Activated CD4-positive, alpha-beta T cell treated with anti-CD3 and anti-CD28 coated beads for 48 hours (primary cell): ENCODE measurements around the gene PRELID2.

ENCODE experiments used
- DNase-seq: peaks from one replicate; pipeline ENCODE4 v3.0.0-alpha.2; 2020

The PRELID2 gene

DNA sequence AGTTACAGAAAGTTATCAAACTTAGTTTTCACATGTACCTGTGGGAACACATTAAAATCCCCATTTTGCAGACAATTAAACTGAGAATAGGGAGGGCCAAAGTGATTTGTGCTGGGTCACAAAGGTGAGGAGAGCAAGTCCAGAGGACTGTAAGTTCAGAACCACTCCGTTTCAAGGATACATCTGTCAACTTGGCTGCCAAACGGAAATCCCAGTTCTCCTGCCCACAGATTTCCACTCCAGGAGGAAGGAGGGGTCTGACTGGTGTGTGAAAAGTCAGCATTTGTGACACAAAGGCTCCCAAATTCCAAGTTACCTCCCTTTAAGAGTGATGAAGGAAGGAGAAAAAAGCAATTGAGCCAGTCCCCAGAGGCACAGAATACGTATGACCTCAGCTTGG, 42.3 kb downstream of the PRELID2 start:
- DNase-seq, result no peak

DNA sequence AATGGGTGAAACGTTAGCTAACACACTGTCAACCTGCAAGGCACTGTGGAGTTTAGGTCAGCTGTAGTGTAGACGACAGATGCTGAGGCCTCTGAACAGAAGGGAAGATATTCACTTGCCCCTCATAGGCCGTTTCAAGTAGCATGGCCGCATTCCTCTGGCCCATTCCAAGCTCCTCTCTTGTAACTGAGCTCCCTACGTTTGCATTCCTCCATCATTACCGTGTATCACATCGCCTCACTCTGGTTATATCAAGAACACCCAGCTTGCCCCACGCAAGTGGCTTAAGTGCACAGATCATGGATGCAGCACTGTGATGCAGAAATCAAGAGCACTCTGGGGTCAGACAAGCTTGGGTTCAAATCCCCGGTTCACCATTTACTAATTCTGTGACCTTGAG, 43.3 kb downstream of the PRELID2 start:
- DNase-seq, result no peak

DNA sequence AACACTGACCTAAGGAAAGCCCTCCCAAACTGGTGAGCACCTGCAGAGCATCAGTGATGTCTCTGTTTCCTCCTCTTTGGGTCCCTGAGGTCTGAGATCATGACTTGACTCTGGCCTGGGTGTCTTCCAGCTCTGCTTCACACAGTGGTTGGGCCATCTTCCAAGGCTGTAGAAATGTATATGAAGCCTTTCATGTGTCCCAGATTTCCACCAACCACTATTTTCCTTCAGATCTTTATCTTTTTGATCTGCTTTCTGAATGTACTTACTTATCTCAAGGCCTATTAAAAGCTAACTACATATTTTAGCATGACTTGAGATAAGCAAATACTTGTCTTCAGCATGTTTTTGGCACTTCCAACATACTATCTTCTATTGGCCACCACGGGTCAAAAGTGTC, 47.1 kb downstream of the PRELID2 start:
- DNase-seq, result no peak

DNA sequence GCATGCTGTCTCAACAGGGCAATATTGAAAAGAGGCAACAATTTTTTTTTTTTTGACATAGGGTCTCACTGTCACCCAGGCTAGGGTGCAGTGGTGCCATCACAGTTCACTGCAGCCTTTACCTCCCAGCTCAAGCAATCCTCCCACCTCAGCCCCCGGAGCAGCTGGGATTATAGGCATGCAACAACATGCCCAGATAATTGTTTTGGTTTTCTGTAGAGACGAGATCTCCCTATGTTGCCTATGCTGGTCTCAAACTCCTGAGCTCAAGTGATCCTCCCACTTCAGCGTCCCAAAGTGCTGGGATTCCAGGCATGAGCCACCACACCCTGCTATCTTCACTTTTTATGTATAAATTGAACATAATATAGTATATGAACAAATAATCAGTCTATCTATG, 47.6 kb downstream of the PRELID2 start:
- DNase-seq, result no peak

DNA sequence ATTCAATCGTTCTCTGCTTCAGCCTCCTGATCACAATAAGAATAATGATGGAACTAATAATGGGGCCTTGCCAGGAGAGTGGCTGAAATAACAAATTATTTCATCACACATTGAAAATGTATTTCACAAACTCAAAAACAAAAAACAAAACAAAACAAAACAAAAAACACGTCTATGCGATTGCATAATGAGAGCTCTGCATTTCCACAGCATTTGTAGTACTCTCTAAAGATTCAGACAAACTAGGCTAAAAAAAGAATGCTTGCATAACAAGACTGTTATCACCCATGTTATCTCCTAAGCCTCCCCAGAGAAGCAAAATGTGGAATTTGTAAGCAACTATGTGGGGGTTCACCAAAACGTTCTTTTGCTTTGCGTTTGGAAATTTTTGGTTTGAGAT, 48.1 kb downstream of the PRELID2 start:
- no peak for DNase-seq

DNA sequence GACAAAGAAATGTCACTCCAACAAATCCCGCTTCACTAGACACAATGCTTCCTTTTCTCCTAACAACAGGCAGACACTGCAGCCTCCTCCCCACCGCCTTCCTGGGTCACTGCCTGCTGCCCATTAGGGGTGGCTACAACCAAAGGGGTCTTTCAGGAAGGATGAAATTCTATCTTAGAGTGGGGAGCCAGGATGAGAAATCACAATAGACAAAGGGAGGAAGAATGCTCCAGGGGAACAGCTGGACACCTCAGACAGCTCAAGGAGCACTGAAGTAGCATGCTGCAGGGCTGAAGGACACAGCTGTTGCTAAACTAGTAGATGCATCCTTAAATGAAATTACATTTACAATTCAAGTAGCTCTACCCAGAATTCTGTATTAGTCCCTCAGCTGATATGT, 54.2 kb downstream of the PRELID2 start:
- no peak for DNase-seq

DNA sequence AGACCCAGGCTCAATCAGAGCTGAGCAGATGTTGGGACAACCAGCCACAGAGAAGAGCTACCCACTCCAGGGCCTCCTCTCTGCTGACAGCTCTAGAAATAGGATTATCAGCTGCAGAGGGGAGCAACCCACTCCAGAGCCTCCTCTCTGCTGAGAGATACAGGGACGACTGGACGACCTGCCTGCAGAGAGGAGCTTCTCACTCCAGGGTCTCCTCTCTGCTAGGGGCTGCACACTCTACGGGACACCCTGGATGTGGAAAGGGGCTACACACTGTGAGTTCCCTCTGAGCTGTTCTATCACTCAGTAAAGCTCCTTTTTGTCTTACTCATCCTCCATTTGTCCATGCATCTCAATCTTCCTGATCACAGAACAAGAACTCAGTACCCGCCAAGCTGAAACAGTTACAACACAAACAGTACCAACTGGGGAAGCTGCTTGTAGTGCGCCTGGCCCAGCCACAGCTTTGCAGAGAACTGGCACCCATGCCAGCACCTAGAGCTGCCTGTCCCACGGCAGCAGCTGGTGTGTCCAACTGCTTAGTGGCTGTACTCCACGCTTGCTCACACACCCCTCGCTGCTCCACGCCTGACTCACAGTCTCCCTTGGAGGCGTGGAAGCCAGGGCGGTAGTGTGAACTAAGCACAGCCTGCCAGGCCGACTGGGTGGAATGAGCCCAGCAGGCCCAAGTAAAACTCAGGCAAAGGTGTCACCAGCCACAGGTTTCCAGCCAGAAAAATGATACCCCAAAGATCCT, 56.8 kb downstream of the PRELID2 start:
- no peak for DNase-seq

DNA sequence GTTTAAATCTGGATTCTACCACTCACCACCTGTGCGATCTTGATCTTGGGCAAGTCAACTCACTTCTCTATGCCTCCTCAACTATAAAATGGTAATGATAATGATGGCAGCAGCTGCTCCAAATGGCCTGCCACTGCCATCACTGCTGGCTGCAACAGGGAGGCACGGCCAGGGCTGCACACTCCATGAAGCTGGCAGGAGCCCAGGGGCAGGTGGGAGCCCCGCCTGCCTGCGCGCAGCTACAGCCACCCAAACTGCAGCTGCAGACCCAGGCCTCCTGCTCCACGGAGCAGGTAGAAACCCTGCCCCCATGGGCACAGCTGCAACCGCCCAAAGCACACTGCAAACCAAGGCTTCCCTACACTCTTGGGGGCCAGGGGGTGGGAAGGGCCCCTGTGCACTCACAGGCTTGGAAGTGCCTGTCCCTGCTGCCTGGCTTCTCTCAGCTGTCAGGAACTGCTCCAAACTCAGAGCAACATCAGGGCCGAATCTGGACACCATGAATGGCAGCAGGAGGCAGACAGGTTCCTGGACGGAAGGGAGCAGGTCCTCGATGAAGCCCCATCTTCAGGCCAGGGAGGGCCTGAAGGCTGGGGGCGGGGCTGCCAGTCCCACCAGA, 57.6 kb downstream of the PRELID2 start:
- DNase-seq, result no peak

DNA sequence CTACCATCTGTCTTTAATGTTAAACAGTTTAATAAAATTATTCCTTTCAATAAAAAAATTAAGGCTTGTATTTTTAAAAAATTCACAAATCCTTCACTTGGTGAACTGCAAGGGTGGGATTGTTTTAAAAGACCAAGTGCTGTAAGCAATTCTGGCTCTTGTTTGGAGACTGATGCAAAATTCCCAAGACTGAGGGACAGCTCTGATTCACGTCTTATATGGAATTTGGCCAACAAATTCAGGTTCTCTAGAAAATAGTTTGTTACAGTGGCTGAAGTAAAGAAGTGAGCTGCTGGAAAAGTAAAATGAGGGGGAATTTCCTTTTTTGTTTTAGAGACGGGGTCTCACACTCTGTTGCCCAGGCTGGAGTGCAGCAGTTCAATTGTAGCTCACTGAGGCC, 58.3 kb downstream of the PRELID2 start:
- DNase-seq, result no peak

DNA sequence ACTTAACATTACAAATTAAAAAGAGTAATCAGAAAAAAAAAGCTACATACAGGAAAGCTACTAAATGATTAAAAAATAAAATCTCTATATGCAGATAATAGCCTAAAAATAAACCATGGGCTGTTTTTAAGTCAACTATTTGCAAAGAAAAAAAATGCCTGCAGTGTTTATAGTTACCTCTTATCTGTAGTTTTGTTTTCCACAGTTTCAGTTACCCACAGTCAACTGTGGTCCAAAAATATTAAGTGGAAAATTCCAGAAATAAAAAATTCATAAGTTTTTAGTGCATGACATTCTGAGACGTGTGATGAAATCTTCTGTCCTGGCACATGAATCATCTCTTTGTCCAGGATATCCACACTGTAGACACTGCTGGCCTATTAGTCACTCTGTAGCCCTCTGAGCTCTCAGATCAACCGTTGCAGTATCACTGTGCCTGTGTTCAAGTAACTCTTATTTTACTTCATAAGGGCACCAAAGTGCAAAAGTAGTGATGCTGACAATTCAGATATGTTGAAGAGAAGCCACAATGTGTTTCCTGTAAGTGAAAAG, 59.2 kb downstream of the PRELID2 start:
- DNase-seq, result no peak

DNA sequence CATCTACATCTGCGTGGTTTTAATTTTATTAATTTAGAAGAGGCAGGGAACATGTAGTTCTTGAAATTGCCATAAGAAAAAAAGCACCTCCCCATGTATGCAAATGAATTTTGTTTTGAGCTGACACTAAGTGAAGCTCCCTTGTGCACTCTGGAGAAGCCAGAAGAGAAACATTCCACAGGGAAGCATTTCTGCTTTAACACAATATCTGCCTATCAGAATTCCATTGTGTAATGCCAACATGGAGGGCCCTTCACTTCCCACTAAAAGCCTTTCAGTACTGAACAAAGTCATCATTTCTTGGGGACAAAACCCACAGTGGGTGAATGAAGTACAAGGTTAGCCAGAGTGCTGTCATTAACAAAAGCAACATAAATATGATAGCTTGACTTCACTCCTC, 59.7 kb downstream of the PRELID2 start:
- DNase-seq, result no peak

DNA sequence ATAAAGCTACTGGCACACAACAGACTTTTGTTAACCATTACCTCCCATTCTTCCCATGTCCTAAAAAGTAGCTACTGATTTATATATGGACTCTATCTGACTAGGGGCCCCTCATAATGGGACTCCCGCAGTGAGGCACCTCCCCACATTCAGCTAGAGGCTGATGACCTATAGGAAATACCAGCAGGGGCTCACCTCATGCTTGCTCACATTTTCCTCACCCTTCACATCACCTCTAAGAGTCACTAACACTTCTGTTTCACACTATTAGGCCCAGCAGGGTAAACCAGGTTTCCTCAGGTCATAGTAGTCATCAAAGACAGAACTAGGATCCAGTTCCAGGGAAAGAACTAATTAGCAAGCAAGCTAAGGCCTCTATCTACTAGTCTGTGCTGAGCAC, 60.7 kb downstream of the PRELID2 start:
- no peak for DNase-seq

DNA sequence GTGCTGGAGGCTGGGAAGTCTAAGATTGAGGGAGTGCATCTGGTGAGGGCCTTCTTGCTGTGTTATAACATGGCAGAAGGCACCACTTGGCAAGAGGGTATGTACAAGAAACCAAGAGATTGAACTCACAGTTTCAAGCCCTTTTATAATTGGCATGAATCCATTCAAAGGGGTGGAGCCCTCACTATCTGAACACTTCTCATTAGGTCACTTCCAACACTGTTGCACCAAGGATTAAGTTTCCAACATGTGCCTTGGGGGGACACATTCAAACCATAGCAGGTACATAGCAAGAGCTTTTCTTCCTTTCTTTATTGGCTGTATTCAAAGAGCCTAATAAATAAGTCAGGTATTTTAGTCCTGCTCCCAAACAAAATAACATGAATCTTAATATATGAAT, 62.7 kb downstream of the PRELID2 start:
- DNase-seq, result no peak

DNA sequence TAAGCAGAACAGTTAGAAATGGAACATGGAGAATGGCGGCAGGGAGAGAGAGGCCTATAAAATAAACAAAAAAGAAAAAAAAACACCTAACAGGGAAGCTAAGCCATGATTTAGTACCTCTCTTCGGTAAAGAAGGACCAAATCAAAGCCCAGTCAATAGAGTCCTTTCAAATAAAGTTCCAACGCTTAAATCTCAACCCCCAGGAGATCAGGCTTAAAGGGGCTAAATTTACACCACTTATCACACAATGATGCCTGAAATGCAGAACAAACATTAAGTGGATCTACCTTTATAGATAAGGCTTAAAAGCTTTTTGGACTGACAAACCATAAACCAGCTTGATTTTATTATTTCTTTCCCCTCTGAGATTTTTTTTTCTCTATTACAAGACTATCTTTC, 66.3 kb downstream of the PRELID2 start:
- no peak for DNase-seq

DNA sequence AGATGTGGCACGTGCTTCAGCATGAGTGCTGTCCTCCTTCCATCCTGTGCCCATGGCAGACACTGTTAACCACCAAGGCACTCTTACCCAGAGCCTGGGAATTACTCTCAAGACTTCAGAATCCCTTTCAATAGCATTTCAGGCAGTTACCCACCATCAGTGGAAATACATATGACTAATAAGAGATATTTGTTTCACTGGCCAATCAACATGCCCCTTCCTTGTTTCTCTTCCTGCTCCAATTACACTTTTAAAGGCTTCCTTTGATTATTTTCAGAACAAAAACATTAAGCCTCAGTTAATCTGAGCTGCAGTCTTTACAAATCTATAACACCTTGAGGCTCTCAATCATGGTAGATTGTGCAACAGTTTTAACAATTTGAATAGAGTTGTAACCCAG, 70.8 kb downstream of the PRELID2 start:
- no peak for DNase-seq

DNA sequence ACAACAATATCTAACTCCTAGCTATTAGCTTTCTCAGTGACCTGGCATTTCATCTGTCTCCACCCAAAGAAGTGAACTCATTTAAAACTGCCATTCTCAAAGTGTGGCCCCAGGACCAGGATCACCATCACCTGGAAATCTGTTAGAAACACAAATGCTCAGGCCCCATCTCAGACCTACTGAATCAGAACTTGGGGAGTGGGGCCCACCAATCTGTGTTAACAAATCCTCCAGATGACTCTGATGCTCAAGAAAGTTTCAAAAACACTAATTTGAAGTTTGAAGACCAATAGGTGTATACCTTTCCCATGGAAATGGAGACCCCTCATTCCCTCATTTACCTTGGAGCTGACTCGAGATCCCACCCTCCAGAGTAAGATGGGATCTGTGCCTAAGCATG, 72.3 kb downstream of the PRELID2 start:
- DNase-seq, result no peak

DNA sequence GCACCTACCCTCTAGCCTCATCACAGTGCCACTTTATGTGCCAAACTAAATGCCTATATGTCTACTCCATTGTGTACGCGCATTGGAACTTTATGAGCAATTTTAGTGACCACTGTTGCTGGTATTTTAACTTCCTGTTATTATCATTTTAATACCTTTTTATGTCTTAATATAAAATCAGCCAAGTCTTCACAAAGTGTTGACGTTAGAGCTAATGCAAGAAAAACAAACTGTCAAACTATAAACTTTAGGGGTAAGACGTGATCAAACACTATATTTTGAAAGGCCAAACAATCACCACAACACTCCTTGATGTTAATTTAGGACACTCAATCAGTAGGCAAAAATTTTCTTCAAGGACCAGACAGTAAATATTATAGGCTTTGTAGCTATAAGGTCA, 73.9 kb downstream of the PRELID2 start:
- DNase-seq, result no peak

DNA sequence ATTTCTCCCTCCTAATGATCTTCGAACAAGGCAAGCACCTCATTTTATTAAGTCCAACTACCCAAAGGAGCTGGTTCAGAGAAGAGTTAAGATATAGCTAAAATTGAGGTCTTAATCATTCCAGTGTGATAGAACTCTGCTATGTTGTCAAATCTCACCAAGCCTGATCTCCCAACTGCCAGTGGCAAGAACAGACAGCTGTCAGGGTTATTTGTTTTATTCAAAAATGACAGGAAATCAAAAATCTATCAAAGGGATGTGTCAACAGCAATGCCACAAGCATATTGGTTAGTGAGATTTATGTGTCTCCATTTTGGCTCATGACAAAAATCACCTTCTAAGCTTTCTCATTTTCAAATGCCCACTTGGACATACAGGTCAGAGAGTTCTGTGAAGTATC, 74.5 kb downstream of the PRELID2 start:
- no peak for DNase-seq

DNA sequence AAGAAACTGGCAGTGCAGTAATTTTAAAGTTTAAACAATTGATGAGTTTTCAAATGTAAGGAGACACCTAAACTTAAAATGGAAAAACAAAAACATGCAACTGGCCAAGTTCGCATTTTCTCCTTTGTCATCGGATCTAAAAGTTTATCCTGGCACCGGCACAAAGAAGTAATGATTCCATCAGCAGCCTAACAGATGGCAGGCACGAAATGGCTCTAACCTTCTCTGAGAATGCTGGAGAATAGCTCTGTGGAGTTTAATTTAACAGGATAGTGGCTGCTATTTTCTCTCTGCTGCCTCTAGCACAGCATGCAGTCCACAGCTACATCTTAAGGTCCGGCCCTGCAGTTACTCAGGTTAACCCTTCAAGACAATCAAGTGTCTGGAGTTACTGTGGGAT, 82.2 kb downstream of the PRELID2 start:
- DNase-seq, result no peak

DNA sequence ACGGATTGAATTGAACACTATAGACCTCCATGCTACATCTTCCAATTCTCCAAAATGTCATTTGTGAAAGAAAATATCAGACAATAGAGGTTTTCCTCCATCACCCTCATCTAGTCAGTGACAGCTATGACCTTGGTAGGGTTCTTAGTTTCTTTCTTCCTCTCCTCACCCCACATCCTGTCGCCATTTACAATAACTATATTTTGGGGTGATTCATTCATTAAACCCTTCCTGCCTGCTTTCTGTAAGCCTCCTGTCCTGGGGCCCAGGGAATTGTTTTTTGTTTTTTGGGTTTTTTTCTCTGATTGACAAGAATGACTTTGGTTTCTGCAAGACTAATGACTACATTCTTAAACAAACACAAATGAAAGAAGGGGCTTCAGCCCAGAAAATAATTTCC, 82.6 kb downstream of the PRELID2 start:
- no peak for DNase-seq

DNA sequence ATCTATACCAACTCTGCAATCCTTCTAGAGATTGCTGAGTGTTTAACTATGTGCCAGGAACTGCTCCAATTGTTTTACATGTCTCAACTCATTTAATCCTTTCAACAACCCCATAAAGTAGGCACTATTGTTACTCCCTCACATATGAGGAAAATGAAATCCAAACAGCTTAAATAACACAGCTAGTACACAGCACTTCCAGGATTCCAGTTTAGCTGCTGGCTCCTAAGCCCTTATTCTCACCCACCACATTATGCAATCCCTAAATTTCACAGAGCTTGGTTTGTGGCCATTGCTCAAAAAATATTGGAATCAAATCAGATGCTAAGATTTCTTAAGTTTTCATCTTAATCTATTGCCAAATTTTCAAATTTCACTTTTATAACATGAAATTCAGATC, 84.9 kb downstream of the PRELID2 start:
- DNase-seq, result no peak

DNA sequence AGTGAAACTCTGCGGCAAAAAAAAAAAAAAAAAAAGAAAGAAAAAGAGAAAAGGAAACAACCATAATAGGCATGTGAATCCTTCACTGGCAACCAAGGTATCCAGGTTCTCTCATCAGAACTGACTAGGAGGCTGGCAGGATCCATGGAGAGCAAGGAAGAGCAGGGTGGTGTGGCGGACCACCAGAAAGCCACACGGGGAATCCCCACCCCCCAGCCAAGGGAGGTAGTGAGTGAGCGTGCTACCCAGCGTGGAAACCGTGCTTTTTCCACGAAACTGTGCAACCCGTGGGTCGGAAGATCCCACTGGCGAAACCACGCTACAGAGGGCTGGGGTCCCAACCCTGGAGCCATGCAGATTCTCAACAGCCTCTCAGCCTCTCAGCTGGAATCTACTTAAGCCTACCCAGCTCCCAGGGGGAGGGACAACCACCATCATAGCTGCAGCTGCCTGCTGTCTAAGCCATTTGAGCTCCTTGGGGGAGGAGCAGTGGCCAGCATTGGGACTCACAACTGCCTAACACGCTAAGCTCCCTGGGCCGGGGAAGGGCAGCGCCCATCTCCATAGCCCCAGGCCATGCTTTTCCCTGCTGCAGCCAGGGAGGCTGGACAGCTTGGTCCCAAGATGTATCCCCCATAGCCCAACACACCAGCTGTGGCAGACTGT, 91.6 kb downstream of the PRELID2 start:
- no peak for DNase-seq

DNA sequence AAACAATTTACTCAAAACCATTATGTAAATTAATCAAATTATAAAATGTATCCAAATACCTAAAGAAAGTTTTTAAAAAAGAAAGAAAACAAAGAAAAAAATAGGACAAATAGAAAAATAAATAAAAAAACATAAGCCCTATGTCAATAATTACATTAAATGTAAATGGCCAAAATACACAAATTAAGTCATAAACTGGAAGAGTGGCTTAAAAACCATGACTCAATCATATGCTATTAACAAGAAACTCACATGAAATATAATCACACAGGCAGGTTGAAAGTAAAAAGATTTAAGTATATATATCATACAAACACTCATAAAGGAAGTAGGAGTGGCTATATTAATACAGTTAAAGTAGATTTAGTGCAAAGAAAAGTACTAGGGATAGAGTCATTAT, 95.3 kb downstream of the PRELID2 start:
- no peak for DNase-seq

DNA sequence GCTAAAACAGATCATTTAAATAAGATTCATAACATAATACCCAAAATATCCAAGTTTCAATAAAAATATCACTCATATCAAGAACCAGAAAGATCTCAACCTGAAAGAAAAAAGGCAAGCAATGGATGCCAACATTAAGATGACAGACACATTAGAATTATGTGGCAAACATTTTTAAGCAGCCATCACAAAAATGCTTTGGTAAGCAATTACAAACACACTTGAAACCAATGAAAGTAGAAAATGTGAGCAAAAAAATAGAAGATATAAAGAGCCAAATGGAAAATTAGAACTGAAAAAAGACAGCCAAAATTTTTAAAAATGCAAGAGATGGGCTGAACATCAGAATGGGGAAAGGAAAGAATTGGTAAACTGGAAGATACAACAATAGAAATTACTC, 96.9 kb downstream of the PRELID2 start:
- DNase-seq, result no peak
